Measurements from ENCODE around the gene OPHN1.

- TF ChIP-seq POLR2A (IDR thresholded peaks at IDR 0.05) (no peak), CTCF (IDR thresholded peaks at IDR 0.05) (no peak)
These were observed 20.0 kb downstream of the OPHN1 start for GRCh38 chrX:68413254-68413653.
